GM21360 (cell line): ENCODE results near the gene MAN2A2.

Experiments used
- ATAC-seq: cut with Tn5 transposase; IDR thresholded peaks from one replicate; pipeline ENCODE4 v1.9.1; 2021; ENCODE audit warnings: mild to moderate bottlenecking, moderate library complexity; ENCODE audit not compliant: unreplicated experiment

Gene MAN2A2

DNA sequence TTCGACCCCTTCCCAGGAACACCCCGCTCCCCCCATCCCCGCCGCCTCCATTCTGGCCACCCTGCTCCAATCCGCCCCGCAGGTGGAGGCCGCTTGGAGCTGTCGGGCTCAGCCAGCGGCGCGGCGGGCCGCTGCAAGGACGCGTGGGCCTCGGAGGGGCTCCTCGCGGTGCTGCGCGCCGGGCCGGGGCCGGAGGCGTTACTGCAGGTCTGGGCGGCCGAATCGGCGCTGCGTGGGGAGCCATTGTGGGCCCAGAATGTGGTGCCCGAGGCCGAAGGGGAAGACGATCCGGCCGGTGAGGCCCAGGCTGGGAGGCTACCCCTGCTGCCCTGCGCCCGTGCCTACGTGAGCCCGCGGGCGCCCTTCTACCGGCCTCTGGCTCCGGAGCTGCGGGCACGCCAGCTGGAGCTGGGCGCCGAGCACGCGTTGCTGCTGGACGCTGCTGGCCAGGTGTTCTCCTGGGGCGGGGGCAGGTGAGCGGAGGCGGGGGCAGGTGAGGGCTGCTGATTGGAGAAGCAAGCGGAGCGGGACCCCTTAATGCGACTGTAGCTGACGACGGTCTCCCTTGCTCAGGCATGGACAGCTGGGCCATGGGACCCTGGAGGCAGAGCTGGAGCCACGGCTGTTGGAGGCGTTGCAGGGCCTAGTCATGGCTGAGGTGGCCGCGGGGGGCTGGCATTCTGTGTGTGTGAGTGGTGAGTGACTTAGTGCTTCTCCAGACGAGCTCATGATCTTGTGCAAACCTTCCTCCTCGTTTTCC lies 54.1 kb downstream of the MAN2A2 start:
- ATAC-seq: no peak

DNA sequence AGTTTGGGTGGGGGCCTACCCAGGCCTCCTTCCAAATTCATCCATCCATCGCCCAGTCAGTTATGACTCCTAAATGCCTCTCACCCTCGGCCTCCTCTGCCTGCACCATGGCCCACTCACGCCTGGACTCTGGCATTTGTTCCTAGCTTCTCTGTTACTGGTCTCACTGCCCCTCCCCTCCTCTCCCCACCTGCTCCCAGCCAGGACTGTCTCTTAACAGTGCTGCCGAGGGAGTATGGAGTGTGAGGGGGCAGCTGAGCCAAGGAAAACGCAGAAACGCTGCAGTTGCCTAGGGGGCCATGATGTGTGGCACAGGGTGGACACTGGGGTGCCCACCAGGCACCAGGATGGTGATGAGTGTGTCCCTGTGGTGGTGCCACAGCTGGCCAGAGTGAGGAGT lies 54.7 kb downstream of the MAN2A2 start:
- ATAC-seq: no peak

GRCh38 chr15:90959028-90959595 lies 56.0 kb downstream of the MAN2A2 start:
- ATAC-seq: no peak

DNA sequence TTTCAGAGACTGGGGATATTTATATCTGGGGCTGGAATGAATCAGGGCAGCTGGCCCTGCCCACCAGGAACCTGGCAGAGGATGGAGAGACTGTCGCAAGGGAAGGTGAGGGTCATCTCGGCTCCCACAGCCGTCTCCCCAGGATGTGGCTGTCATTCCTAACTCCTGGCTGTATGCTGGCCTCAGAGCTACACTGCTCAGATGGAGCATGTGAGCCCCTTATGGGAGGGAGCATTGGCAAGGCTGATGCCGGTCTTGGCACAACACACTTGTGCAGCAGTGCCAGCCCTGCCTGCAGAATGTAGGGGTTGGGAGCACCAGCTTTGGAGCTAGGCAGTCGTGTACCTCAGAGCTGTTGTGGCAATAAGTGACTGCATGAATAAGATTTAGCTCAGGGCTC lies 56.8 kb downstream of the MAN2A2 start:
- no peak for ATAC-seq

- ATAC-seq: no peak
These were observed 57.4 kb downstream of the MAN2A2 start for GRCh38 chr15:90960298-90961091.

DNA sequence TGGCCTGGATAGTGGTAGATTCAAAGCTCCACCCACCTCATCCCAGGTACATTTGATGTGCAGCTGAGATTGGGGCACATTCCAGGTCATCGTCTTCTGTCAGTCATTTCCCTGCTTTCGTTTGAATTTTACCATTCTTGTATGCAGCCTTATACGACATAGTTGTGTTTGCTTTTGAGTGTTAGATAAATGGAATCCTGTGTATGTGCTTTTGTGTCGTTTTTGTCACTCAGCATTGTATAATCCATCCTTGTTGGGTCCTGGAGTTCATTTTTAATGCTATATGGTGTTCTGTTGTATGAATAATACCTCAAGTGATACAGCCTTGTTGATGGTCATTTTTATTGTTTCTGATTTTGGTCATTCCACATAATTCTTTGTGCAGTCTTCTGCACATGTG lies 58.9 kb downstream of the MAN2A2 start:
- no peak for ATAC-seq

GRCh38 chr15:90966262-90966661 lies 63.2 kb downstream of the MAN2A2 start:
- no peak for ATAC-seq

- ATAC-seq: no peak
These were observed 64.1 kb downstream of the MAN2A2 start for GRCh38 chr15:90967206-90967605.

- ATAC-seq: no peak
These were observed 65.3 kb downstream of the MAN2A2 start for GRCh38 chr15:90968434-90968833.

DNA sequence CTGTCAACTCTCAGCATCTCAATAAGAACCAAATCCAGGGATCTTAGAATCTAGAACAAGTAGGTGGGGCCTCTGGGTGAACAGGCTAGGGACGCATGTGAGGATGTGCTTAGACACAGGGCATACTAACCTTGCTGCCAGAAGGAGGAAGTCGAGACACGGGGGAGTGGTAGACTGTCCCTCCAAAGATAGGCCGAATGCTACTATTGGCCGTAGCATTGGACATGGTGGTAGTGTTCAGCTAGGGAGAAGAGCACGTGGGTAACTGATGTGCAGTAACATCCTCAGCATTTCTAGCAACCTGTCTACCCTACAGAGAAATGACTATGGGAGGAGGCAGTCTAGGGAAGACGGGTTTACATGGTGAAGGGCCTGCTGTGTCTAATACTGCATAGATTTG lies 67.2 kb downstream of the MAN2A2 start:
- ATAC-seq: no peak

- ATAC-seq: no peak
These were observed 69.0 kb downstream of the MAN2A2 start for GRCh38 chr15:90972133-90972532.
